ENCODE data around the gene KCNH2.
A peak's percentile ranks its signal among the peaks of the same experiment; 100 is the strongest.

KCNH2 gene

GRCh38 chr7:151017953-151018420, 39.9 kb upstream of the KCNH2 start (continued):
- no peak for TF ChIP-seq PRDM2 (tag by site-specific recombination; IDR thresholded peaks at IDR 0.05; ENCODE audit: borderline replicate concordance)
- TF ChIP-seq ZNF776 (tag by site-specific recombination; IDR thresholded peaks at IDR 0.05; ENCODE audit: borderline replicate concordance): no peak
- TF ChIP-seq ZFP37 (tag by site-specific recombination; IDR thresholded peaks at IDR 0.05): 0 out of 2 replicates have a peak, but pooled peaks have one; percentile 54
- TF ChIP-seq PRDM10 (tag by site-specific recombination; IDR thresholded peaks at IDR 0.05): no peak
- no peak for TF ChIP-seq ZSCAN5A (tag by site-specific recombination; IDR thresholded peaks at IDR 0.05)
- TF ChIP-seq KLF16 (tag by site-specific recombination; IDR thresholded peaks at IDR 0.05): no peak
- no peak for TF ChIP-seq BCL6B (tag by site-specific recombination; IDR thresholded peaks at IDR 0.05)
- TF ChIP-seq ZNF175 (tag by site-specific recombination; IDR thresholded peaks at IDR 0.05): no peak
- no peak for TF ChIP-seq ZNF843 (tag by site-specific recombination; IDR thresholded peaks at IDR 0.05)
- TF ChIP-seq ZNF558 (tag by site-specific recombination; IDR thresholded peaks at IDR 0.05): no peak
- TF ChIP-seq ZNF121 (tag by site-specific recombination; IDR thresholded peaks at IDR 0.05): no peak
- TF ChIP-seq ELK4 (IDR thresholded peaks at IDR 0.05; ENCODE audit: borderline replicate concordance, low read depth, low read length): no peak
- no peak for TF ChIP-seq ZFP41 (tag by site-specific recombination; IDR thresholded peaks at IDR 0.05; ENCODE audit: borderline replicate concordance)
- no peak for TF ChIP-seq ZNF585B (tag by site-specific recombination; IDR thresholded peaks at IDR 0.05)
- no peak for TF ChIP-seq SCRT2 (tag by site-specific recombination; IDR thresholded peaks at IDR 0.05)
- peak; percentile 100 for TF ChIP-seq ZNF2 (tag by site-specific recombination; IDR thresholded peaks at IDR 0.05)
- TF ChIP-seq ZNF623 (tag by site-specific recombination; IDR thresholded peaks at IDR 0.05): no peak
- TF ChIP-seq ZIC2 (tag by site-specific recombination; IDR thresholded peaks at IDR 0.05): no peak
- no peak for TF ChIP-seq ZNF174 (tag by site-specific recombination; IDR thresholded peaks at IDR 0.05)
- TF ChIP-seq ZNF184 (tag by site-specific recombination; IDR thresholded peaks at IDR 0.05): no peak
- no peak for TF ChIP-seq ZNF138 (tag by site-specific recombination; IDR thresholded peaks at IDR 0.05; ENCODE audit: borderline replicate concordance)
- no peak for TF ChIP-seq ZSCAN4 (tag by site-specific recombination; IDR thresholded peaks at IDR 0.05)
- no peak for TF ChIP-seq ZNF580 (tag by site-specific recombination; IDR thresholded peaks at IDR 0.05)
- no peak for TF ChIP-seq ZNF155 (tag by site-specific recombination; IDR thresholded peaks at IDR 0.05)
- TF ChIP-seq ZNF341 (tag by site-specific recombination; IDR thresholded peaks at IDR 0.05; ENCODE audit: low read depth): no peak

All from HEK293 (cell line).